Measurements from ENCODE around the gene G6PD. TPM values are rescaled to one million over a fixed set of nuclear protein-coding genes. Genes with fewer than 3 reads are reported as not detected.
"Not testable (repeated sequence)": the region's sequence is repeated elsewhere in the genome, so short reads cannot be mapped to it uniquely, and the experiment has no call there.

G6PD gene
- total RNA-seq, 1 donor from 2014 or later, result 67.9 TPM

GRCh38 chrX:154542723-154543424, 3.8 kb downstream of the G6PD start:
- intact Hi-C loops (cut with micrococcal nuclease), result no loop called here

- intact Hi-C loops (cut with micrococcal nuclease), result no loop called here
Observed at GRCh38 chrX:154541896-154542722, 4.5 kb downstream of the G6PD start.

GRCh38 chrX:154541589-154541895, 5.1 kb downstream of the G6PD start:
- intact Hi-C loops (cut with micrococcal nuclease), result no loop called here

- intact Hi-C loops (cut with micrococcal nuclease), result no loop called here
Observed at GRCh38 chrX:154540897-154541535, 5.6 kb downstream of the G6PD start.

- intact Hi-C loops (cut with micrococcal nuclease), result not testable (repeated sequence)
Observed at GRCh38 chrX:154540365-154540764, 6.3 kb downstream of the G6PD start.

- intact Hi-C loops (cut with micrococcal nuclease), result no loop called here
Observed at GRCh38 chrX:154539077-154539476, 7.6 kb downstream of the G6PD start.

GRCh38 chrX:154535892-154536291, 10.8 kb downstream of the G6PD start:
- intact Hi-C loops (cut with micrococcal nuclease), result no loop called here

- intact Hi-C loops (cut with micrococcal nuclease), result no loop called here
Observed at GRCh38 chrX:154534526-154535322, 11.9 kb downstream of the G6PD start.

- intact Hi-C loops (cut with micrococcal nuclease), result no loop called here
Observed at GRCh38 chrX:154532690-154533089, 14.0 kb downstream of the G6PD start.

- intact Hi-C loops (cut with micrococcal nuclease), result no loop called here
Observed at GRCh38 chrX:154531626-154532025, 15.0 kb downstream of the G6PD start.

GRCh38 chrX:154530286-154530685, 16.4 kb downstream of the G6PD start:
- intact Hi-C loops (cut with micrococcal nuclease), result no loop called here

GRCh38 chrX:154529206-154529612, 17.4 kb downstream of the G6PD start:
- intact Hi-C loops (cut with micrococcal nuclease), result no loop called here

- intact Hi-C loops (cut with micrococcal nuclease), result no loop called here
Observed at GRCh38 chrX:154526901-154527675, 19.6 kb downstream of the G6PD start.

GRCh38 chrX:154525606-154526490, 20.8 kb downstream of the G6PD start:
- intact Hi-C loops (cut with micrococcal nuclease), result no loop called here

GRCh38 chrX:154519389-154519788, 27.3 kb downstream of the G6PD start:
- intact Hi-C loops (cut with micrococcal nuclease), result loop anchor here (5.0 kb wide), 1 partner anchor 122 kb away; the partner anchor contains the start of gene RPL10

GRCh38 chrX:154517101-154517781, 29.4 kb downstream of the G6PD start:
- intact Hi-C loops (cut with micrococcal nuclease), result loop anchor here (2.0 to 5.0 kb wide), 2 partner anchors 104 to 120 kb away; partner anchors contain the start of gene RPL10

- intact Hi-C loops (cut with micrococcal nuclease), result loop anchor here (1.0 to 5.0 kb wide), 4 partner anchors 26 to 119 kb away; partner anchors contain the start of genes IKBKG, RPL10 and SLC10A3
Observed at GRCh38 chrX:154516656-154517100, 30.0 kb downstream of the G6PD start.

GRCh38 chrX:154515966-154516655, 30.5 kb downstream of the G6PD start, which contains the start of gene FAM3A:
TSS of gene FAM3A (minus strand) at chrX:154516232. CDS start at chrX:154515772, 460 bp downstream.
- intact Hi-C loops (cut with micrococcal nuclease), result loop anchor here (1.0 to 5.0 kb wide), 4 partner anchors 26 to 119 kb away; partner anchors contain the start of genes IKBKG, RPL10 and SLC10A3
